ENCODE measurements around the gene RUFY1.
"Not testable (repeated sequence)": the region's sequence is repeated elsewhere in the genome, so short reads cannot be mapped to it uniquely, and the experiment has no call there.

Gene RUFY1

GRCh38 chr5:179505636-179506261 is 44.6 kb upstream of the RUFY1 start:
- Histone ChIP-seq H3K4me1 (no peaks in the 10 kb centered on the region), H3K27ac (no peak overlapping the region), H3K27me3 (no peaks in the 10 kb centered on the region), H3K9me3 (no peaks in the 10 kb centered on the region), H3K36me3 (no peaks in the 10 kb centered on the region), H3K4me3 (no peak overlapping the region)
- intact Hi-C loops (cut with DNase I; ENCODE audit: low total_unique reads): no loop called here
- peak in 1 of 2 donors; percentile 46 for DNase-seq
- TF ChIP-seq CTCF (IDR thresholded peaks at IDR 0.05): no peak

- no peaks in the 10 kb centered on the region for H3K9me3 ChIP-seq
- H3K4me3 ChIP-seq: no peak overlapping the region
- H3K36me3 ChIP-seq: no peaks in the 10 kb centered on the region
- TF ChIP-seq CTCF (IDR thresholded peaks at IDR 0.05): no peak
- no peaks in the 10 kb centered on the region for H3K27me3 ChIP-seq
- H3K27ac ChIP-seq: no peak overlapping the region
- intact Hi-C loops (cut with DNase I; ENCODE audit: low total_unique reads): no loop called here
- no peaks in the 10 kb centered on the region for H3K4me1 ChIP-seq
- DNase-seq: no peak
Observed at GRCh38 chr5:179509239-179509638, 41.1 kb upstream of the RUFY1 start.

GRCh38 chr5:179509845-179510244 is 40.5 kb upstream of the RUFY1 start:
- no peaks in the 10 kb centered on the region for H3K4me1 ChIP-seq
- no peak overlapping the region for H3K4me3 ChIP-seq
- no peak overlapping the region for H3K27ac ChIP-seq
- intact Hi-C loops (cut with DNase I; ENCODE audit: low total_unique reads): no loop called here
- H3K27me3 ChIP-seq: no peaks in the 10 kb centered on the region
- no peaks in the 10 kb centered on the region for H3K9me3 ChIP-seq
- no peak for DNase-seq
- TF ChIP-seq CTCF (IDR thresholded peaks at IDR 0.05): no peak
- no peaks in the 10 kb centered on the region for H3K36me3 ChIP-seq

- Histone ChIP-seq H3K4me3 (no peak overlapping the region), H3K36me3 (no peaks in the 10 kb centered on the region), H3K27ac (no peak overlapping the region), H3K27me3 (peaks cover 0 to 14% of the 10 kb centered on the region in 2 donors), H3K9me3 (no peaks in the 10 kb centered on the region), H3K4me1 (no peaks in the 10 kb centered on the region)
- no peak for TF ChIP-seq CTCF (IDR thresholded peaks at IDR 0.05)
- no peak for DNase-seq
- intact Hi-C loops (cut with DNase I; ENCODE audit: low total_unique reads): no loop called here
Observed at GRCh38 chr5:179512452-179513000, 37.8 kb upstream of the RUFY1 start.

- DNase-seq; H3K4me1 ChIP-seq; H3K4me3 ChIP-seq; H3K36me3 ChIP-seq; H3K9me3 ChIP-seq; intact Hi-C loops (cut with DNase I; ENCODE audit: low total_unique reads); H3K27ac ChIP-seq: not testable (repeated sequence)
- peaks cover 0 to 15% of the 10 kb centered on the region in 2 donors for H3K27me3 ChIP-seq
Observed at GRCh38 chr5:179515501-179515900, 34.9 kb upstream of the RUFY1 start.

GRCh38 chr5:179516221-179516620 is 34.1 kb upstream of the RUFY1 start:
- Histone ChIP-seq H3K4me1 (no peaks in the 10 kb centered on the region), H3K27me3 (peaks cover 0 to 15% of the 10 kb centered on the region in 2 donors), H3K4me3 (no peak overlapping the region), H3K36me3 (no peaks in the 10 kb centered on the region), H3K27ac (no peak overlapping the region), H3K9me3 (peaks cover 0 to 6% (median 0%) of the 10 kb centered on the region in 3 donors)
- intact Hi-C loops (cut with DNase I; ENCODE audit: low total_unique reads): no loop called here
- no peak for DNase-seq
- TF ChIP-seq CTCF (IDR thresholded peaks at IDR 0.05): no peak

GRCh38 chr5:179517746-179518145 is 32.6 kb upstream of the RUFY1 start:
- intact Hi-C loops (cut with DNase I; ENCODE audit: low total_unique reads); H3K9me3 ChIP-seq; H3K27ac ChIP-seq; DNase-seq; H3K4me3 ChIP-seq; H3K4me1 ChIP-seq; H3K36me3 ChIP-seq: not testable (repeated sequence)
- H3K27me3 ChIP-seq: peaks cover 0 to 15% of the 10 kb centered on the region in 2 donors

- H3K4me1 ChIP-seq; H3K9me3 ChIP-seq; H3K4me3 ChIP-seq; intact Hi-C loops (cut with DNase I; ENCODE audit: low total_unique reads); DNase-seq; H3K36me3 ChIP-seq; H3K27ac ChIP-seq: not testable (repeated sequence)
- peaks cover 0 to 15% of the 10 kb centered on the region in 2 donors for H3K27me3 ChIP-seq
Observed at GRCh38 chr5:179518369-179518768, 32.0 kb upstream of the RUFY1 start.

- H3K4me3 ChIP-seq; H3K9me3 ChIP-seq; H3K36me3 ChIP-seq; H3K27ac ChIP-seq; intact Hi-C loops (cut with DNase I; ENCODE audit: low total_unique reads); DNase-seq; H3K4me1 ChIP-seq: not testable (repeated sequence)
- peaks cover 0 to 17% of the 10 kb centered on the region in 2 donors for H3K27me3 ChIP-seq
Observed at GRCh38 chr5:179519416-179520070, 30.8 kb upstream of the RUFY1 start.
